Activated CD8-positive, alpha-beta memory T cell treated with anti-CD3 and anti-CD28 coated beads for 4 hours (primary cell): ENCODE measurements around the gene ANKRD53.
"Not testable (repeated sequence)": the region's sequence is repeated elsewhere in the genome, so short reads cannot be mapped to it uniquely, and the experiment has no call there.

Experiments used
- DNase-seq, 2 donors: peaks; one replicate each; pipeline ENCODE4 v3.0.0-alpha.2; 2020; ENCODE audit warnings: low read depth in 2 of 2

The ANKRD53 gene

GRCh38 chr2:71006323-71006722 is 27.9 kb downstream of the ANKRD53 start:
- DNase-seq = no peak

GRCh38 chr2:71006955-71007799 is 28.7 kb downstream of the ANKRD53 start:
- no peak for DNase-seq

GRCh38 chr2:71008342-71008741 is 29.9 kb downstream of the ANKRD53 start:
- DNase-seq = no peak

GRCh38 chr2:71011786-71012185 is 33.4 kb downstream of the ANKRD53 start:
- DNase-seq = not testable (repeated sequence)

GRCh38 chr2:71018625-71019024 is 40.2 kb downstream of the ANKRD53 start:
- no peak for DNase-seq

GRCh38 chr2:71019989-71020388 is 41.6 kb downstream of the ANKRD53 start:
- DNase-seq = not testable (repeated sequence)

- DNase-seq = not testable (repeated sequence)
Observed at GRCh38 chr2:71021394-71021793, 43.0 kb downstream of the ANKRD53 start.

GRCh38 chr2:71023553-71024243 is 45.3 kb downstream of the ANKRD53 start:
- peak; percentile 35 to 65 for DNase-seq
